Brain microvascular endothelial cell (primary cell): ENCODE results near the gene CENPA.
"Not testable (repeated sequence)": the region's sequence is repeated elsewhere in the genome, so short reads cannot be mapped to it uniquely, and the experiment has no call there.

Experiments
- DNase-seq: peaks from one replicate; pipeline ENCODE4 v3.0.0-alpha.2; 2020
- H3K27ac ChIP-seq: fragments of 250-450 bp; sonication (Bioruptor Pico); 2 replicates; pipeline ENCODE4 v1.5.1; 2020; ENCODE audit warnings: mild to moderate bottlenecking, moderate library complexity
- H3K27me3 ChIP-seq: fragments of 250-450 bp; sonication (Bioruptor Pico); replicated peaks from 2 replicates; pipeline ENCODE4 v1.5.1; 2020; ENCODE audit warnings: mild to moderate bottlenecking
- H3K36me3 ChIP-seq: fragments of 250-450 bp; sonication (Bioruptor Pico); replicated peaks from 2 replicates; pipeline ENCODE4 v1.5.1; 2020; ENCODE audit warnings: mild to moderate bottlenecking
- H3K4me3 ChIP-seq: 2 replicates; pipeline ENCODE4 v1.5.1; 2011; ENCODE audit warnings: low read depth, mild to moderate bottlenecking, control low read depth, low read length, moderate library complexity
- CTCF ChIP-seq: IDR thresholded peaks from 2 replicates; pipeline ENCODE4 v1.5.1; 2011; ENCODE audit warnings: low read depth, mild to moderate bottlenecking, moderate library complexity, low read length, control low read depth, inconsistent platforms; ENCODE audit errors: missing control alignments
- in situ Hi-C: cut with HindIII; loops from 2 replicates; pipeline ENCODE4 v1.10.0; 2017; ENCODE audit warnings: low sequenced_read_pairs, low pct_ligation_motif_present

Gene CENPA

GRCh38 chr2:26742048-26742770 lies 43.6 kb upstream of the CENPA start:
- Histone ChIP-seq H3K36me3 (no peaks in the 10 kb centered on the region), H3K4me3 (no peak overlapping the region), H3K27ac (no peak overlapping the region), H3K27me3 (no peaks in the 10 kb centered on the region)
- in situ Hi-C loops, result no loop called here
- no peak for DNase-seq
- no peak for TF ChIP-seq CTCF

GRCh38 chr2:26743852-26744251 lies 42.0 kb upstream of the CENPA start:
- no peaks in the 10 kb centered on the region for H3K36me3 ChIP-seq
- in situ Hi-C loops, result no loop called here
- H3K27me3 ChIP-seq, result no peaks in the 10 kb centered on the region
- no peak for DNase-seq
- no peak overlapping the region for H3K27ac ChIP-seq
- H3K4me3 ChIP-seq, result no peak overlapping the region
- no peak for TF ChIP-seq CTCF

GRCh38 chr2:26744953-26745352 lies 40.9 kb upstream of the CENPA start:
- DNase-seq, result no peak
- in situ Hi-C loops, result no loop called here
- no peaks in the 10 kb centered on the region for H3K27me3 ChIP-seq

GRCh38 chr2:26745609-26746327 lies 40.1 kb upstream of the CENPA start:
- no peaks in the 10 kb centered on the region for H3K27me3 ChIP-seq
- peak; percentile 77 for DNase-seq
- H3K4me3 ChIP-seq, result no peak overlapping the region
- peak; percentile 95 for TF ChIP-seq CTCF
- in situ Hi-C loops, result no loop called here
- H3K27ac ChIP-seq, result no peak overlapping the region
- H3K36me3 ChIP-seq, result no peaks in the 10 kb centered on the region

More at GRCh38 chr2:26744953-26745352, 40.9 kb upstream of the CENPA start:
- H3K27ac ChIP-seq, result no peak overlapping the region
- no peak for TF ChIP-seq CTCF
- H3K36me3 ChIP-seq, result no peaks in the 10 kb centered on the region
- H3K4me3 ChIP-seq, result no peak overlapping the region

- Histone ChIP-seq H3K36me3 (no peaks in the 10 kb centered on the region), H3K27ac (no peak overlapping the region), H3K4me3 (no peak overlapping the region), H3K27me3 (no peaks in the 10 kb centered on the region)
- no peak for DNase-seq
- in situ Hi-C loops, result no loop called here
- TF ChIP-seq CTCF, result no peak
These were observed 38.9 kb upstream of the CENPA start for GRCh38 chr2:26746934-26747333.

- in situ Hi-C loops, result loop anchor here (25.0 kb wide), 1 partner anchor 163 kb away; no protein-coding TSS in a partner anchor
- H3K27ac ChIP-seq, H3K4me3 ChIP-seq, H3K36me3 ChIP-seq, DNase-seq, H3K27me3 ChIP-seq: not testable (repeated sequence)
These were observed 36.0 kb upstream of the CENPA start for GRCh38 chr2:26749787-26750420.

- DNase-seq, H3K27ac ChIP-seq, H3K36me3 ChIP-seq, H3K27me3 ChIP-seq, H3K4me3 ChIP-seq: not testable (repeated sequence)
- in situ Hi-C loops, result loop anchor here (25.0 kb wide), 1 partner anchor 163 kb away; no protein-coding TSS in a partner anchor
These were observed 35.4 kb upstream of the CENPA start for GRCh38 chr2:26750467-26750866.
